Endothelial cell (in vitro differentiated cells): ENCODE measurements around the gene ANKRD13D. TPM values are rescaled to one million over a fixed set of nuclear protein-coding genes. Genes with fewer than 3 reads are reported as not detected.

Experiments
- DNase-seq: peaks from one replicate; pipeline ENCODE4 v3.0.0; 2021; ENCODE audit warnings: low spot score
- H3K27ac Mint-ChIP-seq: one replicate; pipeline ENCODE4 v1.8.0; 2021; ENCODE audit warnings: mixed read lengths, inconsistent platforms; ENCODE audit not compliant: unreplicated experiment
- H3K27me3 Mint-ChIP-seq: one replicate; pipeline ENCODE4 v1.8.0; 2021; ENCODE audit warnings: mild to moderate bottlenecking, moderate library complexity, mixed read lengths, inconsistent platforms; ENCODE audit not compliant: unreplicated experiment
- H3K36me3 Mint-ChIP-seq: one replicate; pipeline ENCODE4 v1.8.0; 2021; ENCODE audit warnings: mild to moderate bottlenecking, low read depth, mixed read lengths, inconsistent platforms; ENCODE audit not compliant: unreplicated experiment
- H3K4me1 Mint-ChIP-seq: one replicate; pipeline ENCODE4 v1.8.0; 2021; ENCODE audit warnings: mild to moderate bottlenecking, mixed read lengths, inconsistent platforms; ENCODE audit not compliant: unreplicated experiment
- H3K4me3 Mint-ChIP-seq: one replicate; pipeline ENCODE4 v1.8.0; 2021; ENCODE audit warnings: mild to moderate bottlenecking, mixed read lengths, inconsistent platforms; ENCODE audit not compliant: unreplicated experiment
- H3K9me3 Mint-ChIP-seq: one replicate; pipeline ENCODE4 v1.8.0; 2021; ENCODE audit warnings: mixed read lengths, inconsistent platforms; ENCODE audit not compliant: unreplicated experiment
- total RNA-seq: library from RNA; stranded (reverse); fragmentation: NEBNext Ultra II Directional; extraction: Animal tissue kit (Norgen Biotek cat#: 25700); gene quantifications from one replicate; pipeline ENCODE4 v1.2.1, GENCODE V29; 2021; ENCODE audit not compliant: unreplicated experiment
- TF ChIP-seq, protein P1 (sequence below): fragments of 200-600 bp; sonication (generic); IDR thresholded peaks from one replicate; pipeline ENCODE4 v1.5.0; 2021; ENCODE audit warnings: antibody characterized with exemption; ENCODE audit not compliant: unreplicated experiment

ANKRD13D gene
- total RNA-seq, 1 donor from 2014 or later = 65.1 TPM

DNA sequence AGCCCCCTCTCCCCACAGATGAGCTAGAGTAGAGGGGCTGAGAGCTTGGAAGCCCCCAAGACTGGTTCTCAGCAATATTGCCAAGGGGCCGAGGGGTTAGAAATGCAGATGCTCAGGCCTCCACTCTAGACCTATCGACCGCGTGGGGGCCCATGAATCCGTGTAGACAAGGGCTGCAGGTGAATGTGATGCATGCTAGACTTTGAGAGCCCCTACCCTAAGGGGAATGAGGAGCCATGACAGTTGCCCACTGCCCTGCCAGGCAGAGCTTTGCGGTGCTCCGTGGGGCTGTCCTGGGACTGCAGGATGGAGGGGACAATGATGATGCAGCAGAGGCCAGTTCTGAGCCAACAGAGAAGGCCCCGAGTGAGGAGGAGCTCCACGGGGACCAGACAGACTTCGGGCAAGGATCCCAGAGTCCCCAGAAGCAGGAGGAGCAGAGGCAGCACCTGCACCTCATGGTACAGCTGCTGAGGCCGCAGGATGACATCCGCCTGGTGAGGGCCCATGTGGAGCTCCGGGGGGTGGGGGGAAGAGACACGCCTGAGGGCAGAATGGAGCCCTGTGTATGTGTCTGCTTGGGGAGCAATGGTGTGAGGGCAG lies 15.5 kb downstream of the ANKRD13D start:
- TF ChIP-seq, protein P1, sequence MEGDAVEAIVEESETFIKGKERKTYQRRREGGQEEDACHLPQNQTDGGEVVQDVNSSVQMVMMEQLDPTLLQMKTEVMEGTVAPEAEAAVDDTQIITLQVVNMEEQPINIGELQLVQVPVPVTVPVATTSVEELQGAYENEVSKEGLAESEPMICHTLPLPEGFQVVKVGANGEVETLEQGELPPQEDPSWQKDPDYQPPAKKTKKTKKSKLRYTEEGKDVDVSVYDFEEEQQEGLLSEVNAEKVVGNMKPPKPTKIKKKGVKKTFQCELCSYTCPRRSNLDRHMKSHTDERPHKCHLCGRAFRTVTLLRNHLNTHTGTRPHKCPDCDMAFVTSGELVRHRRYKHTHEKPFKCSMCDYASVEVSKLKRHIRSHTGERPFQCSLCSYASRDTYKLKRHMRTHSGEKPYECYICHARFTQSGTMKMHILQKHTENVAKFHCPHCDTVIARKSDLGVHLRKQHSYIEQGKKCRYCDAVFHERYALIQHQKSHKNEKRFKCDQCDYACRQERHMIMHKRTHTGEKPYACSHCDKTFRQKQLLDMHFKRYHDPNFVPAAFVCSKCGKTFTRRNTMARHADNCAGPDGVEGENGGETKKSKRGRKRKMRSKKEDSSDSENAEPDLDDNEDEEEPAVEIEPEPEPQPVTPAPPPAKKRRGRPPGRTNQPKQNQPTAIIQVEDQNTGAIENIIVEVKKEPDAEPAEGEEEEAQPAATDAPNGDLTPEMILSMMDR = no peak
- no peak for DNase-seq
- no peak overlapping the region for H3K4me3 Mint-ChIP-seq

DNA sequence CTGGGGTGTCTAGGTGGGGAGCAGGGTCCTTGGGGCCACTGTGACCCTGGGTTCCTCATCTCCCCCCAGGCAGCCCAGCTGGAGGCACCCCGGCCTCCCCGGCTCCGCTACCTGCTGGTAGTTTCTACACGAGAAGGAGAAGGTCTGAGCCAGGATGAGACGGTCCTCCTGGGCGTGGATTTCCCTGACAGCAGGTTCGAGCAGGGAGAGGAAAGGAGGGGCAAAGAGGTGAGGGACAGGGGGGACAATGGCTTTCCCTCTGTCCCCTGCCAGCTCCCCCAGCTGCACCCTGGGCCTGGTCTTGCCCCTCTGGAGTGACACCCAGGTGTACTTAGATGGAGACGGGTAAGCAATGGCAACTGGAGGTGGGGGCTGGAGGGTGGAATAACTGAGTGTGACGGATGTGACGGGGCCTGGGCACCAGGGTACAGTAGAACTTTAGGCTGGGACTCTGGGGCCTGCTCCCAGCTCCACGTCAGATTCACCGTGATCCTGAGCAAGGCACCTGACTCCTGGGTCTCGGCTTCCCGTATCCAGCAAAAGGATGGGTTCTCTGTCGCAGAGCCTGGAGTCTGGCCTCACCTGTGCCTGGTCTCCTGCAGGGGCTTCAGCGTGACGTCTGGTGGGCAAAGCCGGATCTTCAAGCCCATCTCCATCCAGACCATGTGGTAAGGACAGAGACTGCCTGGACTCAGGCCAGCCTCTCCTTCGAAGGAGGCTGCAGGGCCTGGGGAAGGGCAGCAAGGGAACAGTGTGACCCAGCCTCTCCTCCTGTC lies 17.9 kb downstream of the ANKRD13D start:
- peaks cover 7% of the 10 kb centered on the region for H3K4me1 Mint-ChIP-seq
- peaks cover 17% of the 10 kb centered on the region for H3K27me3 Mint-ChIP-seq
- no peak for DNase-seq
- H3K9me3 Mint-ChIP-seq = no peaks in the 10 kb centered on the region
- no peak overlapping the region for H3K27ac Mint-ChIP-seq
- no peak overlapping the region for H3K4me3 Mint-ChIP-seq
- TF ChIP-seq, protein P1 = no peak
- H3K36me3 Mint-ChIP-seq = no peaks in the 10 kb centered on the region

More for the DNA sequence above, 15.5 kb downstream of the ANKRD13D start:
- Mint-ChIP-seq H3K27me3 (peaks cover 21% of the 10 kb centered on the region), H3K27ac (no peak overlapping the region), H3K36me3 (no peaks in the 10 kb centered on the region), H3K4me1 (peaks cover 7% of the 10 kb centered on the region), H3K9me3 (no peaks in the 10 kb centered on the region)

DNA sequence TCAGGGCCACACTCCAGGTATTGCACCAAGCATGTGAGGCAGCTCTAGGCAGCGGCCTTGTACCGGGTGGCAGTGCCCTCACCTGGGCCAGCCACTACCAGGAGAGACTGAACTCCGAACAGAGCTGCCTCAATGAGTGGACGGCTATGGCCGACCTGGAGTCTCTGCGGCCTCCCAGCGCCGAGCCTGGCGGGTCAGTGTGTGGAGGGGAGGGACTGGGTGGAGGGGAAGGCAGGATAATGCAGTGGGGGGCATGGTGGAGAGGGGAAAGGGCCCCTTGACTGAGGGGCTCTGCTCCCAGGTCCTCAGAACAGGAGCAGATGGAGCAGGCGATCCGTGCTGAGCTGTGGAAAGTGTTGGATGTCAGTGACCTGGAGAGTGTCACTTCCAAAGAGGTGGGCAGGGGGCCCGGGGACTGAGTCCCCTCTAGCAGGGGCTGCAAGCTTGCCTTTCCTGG lies 18.5 kb downstream of the ANKRD13D start:
- Mint-ChIP-seq H3K9me3 (no peaks in the 10 kb centered on the region), H3K4me3 (no peak overlapping the region), H3K27me3 (peaks cover 13% of the 10 kb centered on the region), H3K36me3 (no peaks in the 10 kb centered on the region), H3K4me1 (peaks cover 3% of the 10 kb centered on the region), H3K27ac (no peak overlapping the region)
- TF ChIP-seq, protein P1 = no peak
- DNase-seq = peak; percentile 2

DNA sequence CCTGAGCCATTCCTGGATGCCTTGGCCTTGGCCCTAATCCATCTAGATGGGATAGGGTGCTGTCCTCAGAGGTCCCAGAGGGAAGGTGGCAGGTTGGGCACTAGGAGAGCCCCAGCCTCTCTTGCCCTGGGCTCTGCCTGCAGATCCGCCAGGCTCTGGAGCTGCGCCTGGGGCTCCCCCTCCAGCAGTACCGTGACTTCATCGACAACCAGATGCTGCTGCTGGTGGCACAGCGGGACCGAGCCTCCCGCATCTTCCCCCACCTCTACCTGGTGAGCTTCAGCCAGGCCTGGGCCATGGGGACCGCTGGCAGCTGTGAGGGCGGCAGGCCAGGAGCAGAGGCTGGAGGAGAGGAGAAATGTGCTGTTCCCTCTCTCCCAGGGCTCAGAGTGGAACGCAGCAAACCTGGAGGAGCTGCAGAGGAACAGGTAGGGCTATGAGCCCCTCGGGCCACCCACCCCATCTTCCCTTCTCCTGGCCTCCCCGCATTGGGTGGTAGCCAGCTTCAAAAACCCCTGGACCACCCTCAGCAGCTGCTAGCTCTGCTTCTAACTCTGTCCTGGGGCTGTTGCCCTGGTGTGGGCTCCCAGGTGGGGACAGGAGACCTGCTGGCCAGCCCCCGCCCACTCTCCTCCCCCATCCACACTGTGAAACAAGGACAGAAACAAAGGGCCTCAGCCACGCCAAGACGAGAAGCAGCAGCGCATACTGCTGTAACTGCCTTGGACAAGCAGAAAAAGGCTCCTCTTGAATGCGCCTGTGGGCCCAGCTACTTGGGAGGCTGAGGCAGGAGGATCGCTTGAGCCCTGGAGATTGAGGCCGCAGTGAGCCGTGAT lies 19.1 kb downstream of the ANKRD13D start:
- no peaks in the 10 kb centered on the region for H3K9me3 Mint-ChIP-seq
- no peaks in the 10 kb centered on the region for H3K4me1 Mint-ChIP-seq
- peaks cover 11% of the 10 kb centered on the region for H3K27me3 Mint-ChIP-seq
- no peak overlapping the region for H3K4me3 Mint-ChIP-seq
- no peaks in the 10 kb centered on the region for H3K36me3 Mint-ChIP-seq
- TF ChIP-seq, protein P1 = no peak
- peak; percentile 2 for DNase-seq
- no peak overlapping the region for H3K27ac Mint-ChIP-seq
